HG03280 (cell line): ENCODE results near the gene ARIH2.

Experiments
- ATAC-seq: cut with Tn5 transposase; IDR thresholded peaks from one replicate; pipeline ENCODE4 v1.9.1; 2021; ENCODE audit warnings: mild to moderate bottlenecking, moderate library complexity; ENCODE audit not compliant: unreplicated experiment

The ARIH2 gene

GRCh38 chr3:48966876-48967361, 48.3 kb downstream of the ARIH2 start:
- ATAC-seq: no peak

GRCh38 chr3:48970586-48970985, 51.9 kb downstream of the ARIH2 start:
- no peak for ATAC-seq

- ATAC-seq: no peak
Observed at GRCh38 chr3:48974076-48974864, 55.6 kb downstream of the ARIH2 start.

- ATAC-seq: no peak
Observed at GRCh38 chr3:48979451-48979850, 60.8 kb downstream of the ARIH2 start.

GRCh38 chr3:48980295-48980694, 61.7 kb downstream of the ARIH2 start:
- no peak for ATAC-seq

GRCh38 chr3:48982016-48982415, 63.4 kb downstream of the ARIH2 start:
- no peak for ATAC-seq

GRCh38 chr3:48982686-48983085, 64.0 kb downstream of the ARIH2 start:
- ATAC-seq: no peak

- no peak for ATAC-seq
Observed at GRCh38 chr3:48983096-48983495, 64.5 kb downstream of the ARIH2 start.

- ATAC-seq: no peak
Observed at GRCh38 chr3:48984663-48985062, 66.0 kb downstream of the ARIH2 start.

- no peak for ATAC-seq
Observed at GRCh38 chr3:48985831-48986376, 67.3 kb downstream of the ARIH2 start.

- ATAC-seq: no peak
Observed at GRCh38 chr3:48989126-48989795, 70.6 kb downstream of the ARIH2 start.

GRCh38 chr3:48989796-48990635, 71.4 kb downstream of the ARIH2 start, which contains the start of gene P4HTM:
P4HTM (plus strand) TSS chr3:48990241; CDS start chr3:48990257, 16 bp downstream.
- peak; percentile 68 for ATAC-seq

- ATAC-seq: peak; percentile 18
Observed at GRCh38 chr3:48990636-48991469, 72.2 kb downstream of the ARIH2 start.

GRCh38 chr3:48991851-48992545, 73.4 kb downstream of the ARIH2 start:
- no peak for ATAC-seq

- no peak for ATAC-seq
Observed at GRCh38 chr3:48993834-48994233, 75.2 kb downstream of the ARIH2 start.

- ATAC-seq: no peak
Observed at GRCh38 chr3:48996640-48997039, 78.0 kb downstream of the ARIH2 start.

GRCh38 chr3:48997102-48997635, 78.5 kb downstream of the ARIH2 start:
- ATAC-seq: no peak

GRCh38 chr3:48997714-48998637, 79.3 kb downstream of the ARIH2 start:
- ATAC-seq: no peak
